ENCODE data around the gene ZC2HC1B. TPM values are rescaled to one million over a fixed set of nuclear protein-coding genes. Genes with fewer than 3 reads are reported as not detected.

Gene ZC2HC1B
- total RNA-seq, 2 experiments from 2014 or later: not detected

GRCh38 chr6:143950875-143951274 lies 86.6 kb downstream of the ZC2HC1B start:
- ATAC-seq: no peak
- no peak overlapping the region for H3K4me3 Mint-ChIP-seq
- H3K4me1 Mint-ChIP-seq: no peaks in the 10 kb centered on the region
- H3K36me3 Mint-ChIP-seq (ENCODE audit: low read depth): peaks cover 4% of the 10 kb centered on the region
- H3K9me3 Mint-ChIP-seq (ENCODE audit: low read depth): no peaks in the 10 kb centered on the region
- intact Hi-C loops (cut with DNase I, micrococcal nuclease): no loop called here
- POLR2A ChIA-PET: no interaction called here
- no peak overlapping the region for H3K27ac Mint-ChIP-seq
- no peaks in the 10 kb centered on the region for H3K27me3 Mint-ChIP-seq
- CTCF ChIA-PET: interaction anchor here (2.0 kb wide), 1 partner anchor 11 kb away, joined by 7 read pairs; no protein-coding TSS in a partner anchor
- no peak for DNase-seq

GRCh38 chr6:143952060-143952778 lies 87.9 kb downstream of the ZC2HC1B start:
- no peak overlapping the region for H3K4me3 Mint-ChIP-seq
- H3K36me3 Mint-ChIP-seq (ENCODE audit: low read depth): peaks cover 3% of the 10 kb centered on the region
- H3K27ac Mint-ChIP-seq: no peak overlapping the region
- ATAC-seq (no peak), DNase-seq (no peak)
- POLR2A ChIA-PET: no interaction called here
- H3K4me1 Mint-ChIP-seq: no peaks in the 10 kb centered on the region
- no peaks in the 10 kb centered on the region for H3K27me3 Mint-ChIP-seq
- no peaks in the 10 kb centered on the region for H3K9me3 Mint-ChIP-seq (ENCODE audit: low read depth)
- CTCF ChIA-PET: interaction anchor here (0.7 to 1.6 kb wide), 4 partner anchors 12 to 61 kb away, joined by 3 to 8 read pairs (median 4); no protein-coding TSS in a partner anchor
- intact Hi-C loops (cut with DNase I, micrococcal nuclease): no loop called here

- Mint-ChIP-seq H3K4me3 (no peak overlapping the region), H3K27me3 (no peaks in the 10 kb centered on the region), H3K27ac (no peak overlapping the region), H3K36me3 (ENCODE audit: low read depth) (no peaks in the 10 kb centered on the region), H3K9me3 (ENCODE audit: low read depth) (no peaks in the 10 kb centered on the region), H3K4me1 (no peaks in the 10 kb centered on the region)
- intact Hi-C loops (cut with DNase I, micrococcal nuclease): no loop called here
- ChIA-PET CTCF (interaction anchor here (0.6 to 1.8 kb wide), 6 partner anchors 9 to 46 kb away, joined by 3 to 8 read pairs (median 4); no protein-coding TSS in a partner anchor), POLR2A (no interaction called here)
- DNase-seq: no peak
- ATAC-seq: no peak
These were observed 88.8 kb downstream of the ZC2HC1B start for GRCh38 chr6:143952947-143953701.

- ATAC-seq: no peak
- H3K4me3 Mint-ChIP-seq: no peak overlapping the region
- H3K27me3 Mint-ChIP-seq: no peaks in the 10 kb centered on the region
- ChIA-PET POLR2A (no interaction called here), CTCF (interaction anchor here (0.6 to 1.8 kb wide), 4 partner anchors 10 to 21 kb away, joined by 3 to 8 read pairs (median 6); no protein-coding TSS in a partner anchor)
- H3K4me1 Mint-ChIP-seq: no peaks in the 10 kb centered on the region
- intact Hi-C loops (cut with DNase I, micrococcal nuclease): no loop called here
- no peak overlapping the region for H3K27ac Mint-ChIP-seq
- no peaks in the 10 kb centered on the region for H3K9me3 Mint-ChIP-seq (ENCODE audit: low read depth)
- DNase-seq: no peak
- H3K36me3 Mint-ChIP-seq (ENCODE audit: low read depth): no peaks in the 10 kb centered on the region
These were observed 89.6 kb downstream of the ZC2HC1B start for GRCh38 chr6:143953922-143954321.

GRCh38 chr6:143955971-143956370 lies 91.7 kb downstream of the ZC2HC1B start:
- intact Hi-C loops (cut with DNase I, micrococcal nuclease): no loop called here
- Mint-ChIP-seq H3K4me3 (no peak overlapping the region), H3K36me3 (ENCODE audit: low read depth) (no peaks in the 10 kb centered on the region), H3K4me1 (no peaks in the 10 kb centered on the region), H3K9me3 (ENCODE audit: low read depth) (no peaks in the 10 kb centered on the region), H3K27me3 (no peaks in the 10 kb centered on the region), H3K27ac (no peak overlapping the region)
- POLR2A ChIA-PET: no interaction called here
- DNase-seq: no peak
- ATAC-seq: no peak
- CTCF ChIA-PET: interaction anchor here (0.6 to 0.9 kb wide), 4 partner anchors 14 to 58 kb away, joined by 3 to 5 read pairs (median 3); no protein-coding TSS in a partner anchor

- no peaks in the 10 kb centered on the region for H3K27me3 Mint-ChIP-seq
- ATAC-seq (no peak), DNase-seq (no peak)
- no peak overlapping the region for H3K4me3 Mint-ChIP-seq
- H3K4me1 Mint-ChIP-seq: no peaks in the 10 kb centered on the region
- H3K36me3 Mint-ChIP-seq (ENCODE audit: low read depth): no peaks in the 10 kb centered on the region
- intact Hi-C loops (cut with DNase I, micrococcal nuclease): no loop called here
- POLR2A ChIA-PET: no interaction called here
- no peaks in the 10 kb centered on the region for H3K9me3 Mint-ChIP-seq (ENCODE audit: low read depth)
- H3K27ac Mint-ChIP-seq: no peak overlapping the region
- CTCF ChIA-PET: interaction anchor here (1.0 to 1.4 kb wide), 4 partner anchors 16 to 389 kb away, joined by 3 to 4 read pairs (median 3); no protein-coding TSS in a partner anchor
These were observed 93.5 kb downstream of the ZC2HC1B start for GRCh38 chr6:143957679-143958274.

GRCh38 chr6:143958839-143959399 lies 94.6 kb downstream of the ZC2HC1B start:
- CTCF ChIA-PET: interaction anchor here (0.7 kb wide), 1 partner anchor 67 kb away, joined by 3 read pairs; no protein-coding TSS in a partner anchor
- Mint-ChIP-seq H3K27ac (no peak overlapping the region), H3K36me3 (ENCODE audit: low read depth) (no peaks in the 10 kb centered on the region), H3K4me1 (no peaks in the 10 kb centered on the region), H3K9me3 (ENCODE audit: low read depth) (no peaks in the 10 kb centered on the region), H3K4me3 (no peak overlapping the region), H3K27me3 (no peaks in the 10 kb centered on the region)
- ATAC-seq (no peak), DNase-seq (no peak)
- intact Hi-C loops (cut with DNase I, micrococcal nuclease): no loop called here
- POLR2A ChIA-PET: no interaction called here

GRCh38 chr6:143959927-143960326 lies 95.7 kb downstream of the ZC2HC1B start:
- POLR2A ChIA-PET: no interaction called here

GRCh38 chr6:143961066-143961465 lies 96.8 kb downstream of the ZC2HC1B start:
- intact Hi-C loops (cut with DNase I, micrococcal nuclease): no loop called here
- Mint-ChIP-seq H3K36me3 (ENCODE audit: low read depth) (no peaks in the 10 kb centered on the region), H3K27me3 (no peaks in the 10 kb centered on the region), H3K4me3 (no peak overlapping the region), H3K27ac (no peak overlapping the region), H3K4me1 (no peaks in the 10 kb centered on the region), H3K9me3 (ENCODE audit: low read depth) (no peaks in the 10 kb centered on the region)
- ATAC-seq (no peak), DNase-seq (no peak)
- ChIA-PET POLR2A (no interaction called here), CTCF (interaction anchor here (0.6 to 1.3 kb wide), 2 partner anchors 52 to 98 kb away, joined by 3 read pairs; no protein-coding TSS in a partner anchor)

More at GRCh38 chr6:143959927-143960326, 95.7 kb downstream of the ZC2HC1B start:
- Mint-ChIP-seq H3K27me3 (no peaks in the 10 kb centered on the region), H3K4me1 (no peaks in the 10 kb centered on the region), H3K4me3 (no peak overlapping the region), H3K36me3 (ENCODE audit: low read depth) (no peaks in the 10 kb centered on the region), H3K9me3 (ENCODE audit: low read depth) (no peaks in the 10 kb centered on the region), H3K27ac (no peak overlapping the region)
- intact Hi-C loops (cut with DNase I, micrococcal nuclease): no loop called here
- DNase-seq: no peak
- CTCF ChIA-PET: no interaction called here
- ATAC-seq: no peak

GRCh38 chr6:143961886-143962878 lies 97.9 kb downstream of the ZC2HC1B start:
- ATAC-seq: no peak
- CTCF ChIA-PET: interaction anchor here (0.8 to 1.3 kb wide), 3 partner anchors 22 to 52 kb away, joined by 3 read pairs; no protein-coding TSS in a partner anchor

More at GRCh38 chr6:143961886-143962878, 97.9 kb downstream of the ZC2HC1B start:
- Mint-ChIP-seq H3K9me3 (ENCODE audit: low read depth) (no peaks in the 10 kb centered on the region), H3K4me1 (no peaks in the 10 kb centered on the region), H3K36me3 (ENCODE audit: low read depth) (no peaks in the 10 kb centered on the region), H3K4me3 (no peak overlapping the region), H3K27ac (no peak overlapping the region), H3K27me3 (no peaks in the 10 kb centered on the region)
- intact Hi-C loops (cut with DNase I, micrococcal nuclease): no loop called here
- POLR2A ChIA-PET: interaction anchor here (0.5 kb wide), 1 partner anchor 544 kb away, joined by 3 read pairs; no protein-coding TSS in a partner anchor
- no peak for DNase-seq
